ENCODE results near the gene SKIDA1. TPM values are rescaled to one million over a fixed set of nuclear protein-coding genes. Genes with fewer than 3 reads are reported as not detected.

The SKIDA1 gene
- total RNA-seq, 1 experiment from 2014 or later: 9.4 TPM

DNA sequence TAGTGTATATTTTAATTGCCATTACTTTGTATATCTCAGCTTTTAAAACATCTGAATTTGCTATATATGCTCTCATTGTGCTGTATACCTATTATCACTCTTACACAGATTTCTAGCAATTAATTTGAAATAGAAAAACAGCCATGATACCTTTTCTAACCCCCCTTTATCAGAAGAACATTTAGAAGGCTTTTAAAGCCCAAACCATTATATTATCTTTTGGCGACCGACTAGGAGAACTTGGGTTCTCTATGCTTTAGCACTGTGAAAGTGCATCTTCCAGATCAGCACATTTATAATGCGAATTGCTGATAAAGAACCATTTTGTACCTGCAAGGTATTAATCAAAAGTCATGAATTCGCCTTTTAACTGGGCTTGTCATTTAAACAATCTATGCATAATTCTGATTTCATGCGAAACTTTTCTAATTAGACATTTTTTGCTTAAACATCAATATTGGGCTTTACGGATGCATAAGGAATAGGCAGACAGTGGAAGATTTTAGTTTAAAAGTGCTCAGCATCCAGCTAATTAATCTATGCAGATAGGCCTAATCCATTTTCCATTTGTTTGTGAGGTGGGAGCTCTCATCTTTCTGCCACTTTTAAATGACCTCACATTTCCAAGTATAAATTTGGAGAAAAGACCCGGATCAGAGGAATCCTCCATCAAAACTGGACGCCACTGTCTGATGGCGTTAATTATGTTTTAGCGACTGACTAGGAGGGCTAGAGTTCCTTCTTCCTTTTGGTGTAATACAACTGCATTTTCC, 7.4 kb upstream of the SKIDA1 start:
- H3K4me1 Mint-ChIP-seq: peaks cover 53% of the 10 kb centered on the region

More for the DNA sequence above, 7.4 kb upstream of the SKIDA1 start:
- Mint-ChIP-seq H3K27ac (peak overlapping the region; percentile 99), H3K4me3 (peak overlapping the region; percentile 88), H3K36me3 (peaks cover 5% of the 10 kb centered on the region), H3K27me3 (ENCODE audit: low read depth) (no peaks in the 10 kb centered on the region), H3K9me3 (no peaks in the 10 kb centered on the region)
- TF ChIP-seq NFE2L1 (CRISPR knock-in tag; IDR thresholded peaks at IDR 0.05) (no peak), PREB (CRISPR knock-in tag; IDR thresholded peaks at IDR 0.05; ENCODE audit: borderline replicate concordance) (no peak), TCF7 (CRISPR knock-in tag; IDR thresholded peaks at IDR 0.05; ENCODE audit: low read depth) (no peak), FOXJ3 (CRISPR knock-in tag; IDR thresholded peaks at IDR 0.05; ENCODE audit: borderline replicate concordance) (no peak), TEAD4 (CRISPR knock-in tag; IDR thresholded peaks at IDR 0.05) (no peak), CTCF (IDR thresholded peaks at IDR 0.05) (no peak), ATF2 (CRISPR knock-in tag; IDR thresholded peaks at IDR 0.05; ENCODE audit: borderline replicate concordance, low read depth) (no peak), NR2C2 (CRISPR knock-in tag; IDR thresholded peaks at IDR 0.05) (no peak), NFYB (CRISPR knock-in tag; conservative IDR thresholded peaks at IDR 0.05; ENCODE audit: low read depth) (no peak), ZNF219 (CRISPR knock-in tag; IDR thresholded peaks at IDR 0.05; ENCODE audit: borderline replicate concordance) (no peak), ZNF425 (CRISPR knock-in tag; conservative IDR thresholded peaks at IDR 0.05) (no peak)
- TF ChIP-seq, protein P1, sequence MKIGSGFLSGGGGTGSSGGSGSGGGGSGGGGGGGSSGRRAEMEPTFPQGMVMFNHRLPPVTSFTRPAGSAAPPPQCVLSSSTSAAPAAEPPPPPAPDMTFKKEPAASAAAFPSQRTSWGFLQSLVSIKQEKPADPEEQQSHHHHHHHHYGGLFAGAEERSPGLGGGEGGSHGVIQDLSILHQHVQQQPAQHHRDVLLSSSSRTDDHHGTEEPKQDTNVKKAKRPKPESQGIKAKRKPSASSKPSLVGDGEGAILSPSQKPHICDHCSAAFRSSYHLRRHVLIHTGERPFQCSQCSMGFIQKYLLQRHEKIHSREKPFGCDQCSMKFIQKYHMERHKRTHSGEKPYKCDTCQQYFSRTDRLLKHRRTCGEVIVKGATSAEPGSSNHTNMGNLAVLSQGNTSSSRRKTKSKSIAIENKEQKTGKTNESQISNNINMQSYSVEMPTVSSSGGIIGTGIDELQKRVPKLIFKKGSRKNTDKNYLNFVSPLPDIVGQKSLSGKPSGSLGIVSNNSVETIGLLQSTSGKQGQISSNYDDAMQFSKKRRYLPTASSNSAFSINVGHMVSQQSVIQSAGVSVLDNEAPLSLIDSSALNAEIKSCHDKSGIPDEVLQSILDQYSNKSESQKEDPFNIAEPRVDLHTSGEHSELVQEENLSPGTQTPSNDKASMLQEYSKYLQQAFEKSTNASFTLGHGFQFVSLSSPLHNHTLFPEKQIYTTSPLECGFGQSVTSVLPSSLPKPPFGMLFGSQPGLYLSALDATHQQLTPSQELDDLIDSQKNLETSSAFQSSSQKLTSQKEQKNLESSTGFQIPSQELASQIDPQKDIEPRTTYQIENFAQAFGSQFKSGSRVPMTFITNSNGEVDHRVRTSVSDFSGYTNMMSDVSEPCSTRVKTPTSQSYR (CRISPR knock-in tag; IDR thresholded peaks at IDR 0.05): no peak
- DNase-seq (ENCODE audit: low spot score) (no peak), ATAC-seq (no peak)
- ChIA-PET CTCF (interaction anchor here (0.9 kb wide), 1 partner anchor 26 kb away, joined by 3 read pairs; no protein-coding TSS in a partner anchor), POLR2A (interaction anchor here (0.8 to 1.5 kb wide), 8 partner anchors 14 to 37 kb away, joined by 3 to 4 read pairs (median 3); no protein-coding TSS in a partner anchor)
